HTR-8/SVneo (cell line): ENCODE data around the gene LEMD1.

Experiments
- DNase-seq: peaks from one replicate; pipeline ENCODE4 v3.0.0; 2011; ENCODE audit warnings: low spot score, mixed read lengths; ENCODE audit not compliant: insufficient read length
- FAIRE-seq: peaks from 2 replicates; lab custom pipeline; 2011; peaks lifted over from hg19 to GRCh38; lab: Jason Lieb, UNC

Gene LEMD1

GRCh38 chr1:205340676-205341075 is 81.2 kb downstream of the LEMD1 start:
- FAIRE-seq = no peak
- DNase-seq = no peak

GRCh38 chr1:205339717-205340116 is 82.1 kb downstream of the LEMD1 start:
- DNase-seq = no peak
- FAIRE-seq = no peak

- no peak for FAIRE-seq
Measured at GRCh38 chr1:205339197-205339702, 82.6 kb downstream of the LEMD1 start.

GRCh38 chr1:205338011-205338410 is 83.8 kb downstream of the LEMD1 start:
- FAIRE-seq = no peak
- no peak for DNase-seq

More at GRCh38 chr1:205339197-205339702, 82.6 kb downstream of the LEMD1 start:
- DNase-seq = no peak

GRCh38 chr1:205337481-205337880 is 84.4 kb downstream of the LEMD1 start:
- FAIRE-seq (no peak), DNase-seq (no peak)

GRCh38 chr1:205335692-205336091 is 86.2 kb downstream of the LEMD1 start:
- peak; percentile 87 for DNase-seq
- no peak for FAIRE-seq

- FAIRE-seq = no peak
- no peak for DNase-seq
Measured at GRCh38 chr1:205332015-205332791, 89.7 kb downstream of the LEMD1 start.
